H9 (cell line): ENCODE data around the gene L3MBTL4. TPM values are rescaled to one million over a fixed set of nuclear protein-coding genes. Genes with fewer than 3 reads are reported as not detected.

Source experiments
- DNase-seq: peaks from one replicate; pipeline ENCODE4 v3.0.0-alpha.2; 2017
- H2AFZ ChIP-seq: one replicate; pipeline ENCODE4 v1.6.1; 2013; ENCODE audit warnings: mild to moderate bottlenecking, low read length, control low read depth, moderate library complexity
- H2AK5ac ChIP-seq: 2 replicates; pipeline ENCODE4 v1.6.1; 2013; ENCODE audit warnings: low read length, control low read depth, mixed read lengths; ENCODE audit not compliant: insufficient read length
- H2BK120ac ChIP-seq: one replicate; pipeline ENCODE4 v1.6.1; 2013; ENCODE audit warnings: low read depth, mild to moderate bottlenecking, low read length, control low read depth, inconsistent platforms; ENCODE audit not compliant: poor library complexity, severe bottlenecking
- H2BK12ac ChIP-seq: 2 replicates; pipeline ENCODE4 v1.6.1; 2013; ENCODE audit warnings: low read length, control low read depth, mixed read lengths, low read depth; ENCODE audit not compliant: insufficient read length
- H2BK15ac ChIP-seq: 2 replicates; pipeline ENCODE4 v1.6.1; 2013; ENCODE audit warnings: low read depth, low read length, control low read depth
- H2BK20ac ChIP-seq: one replicate; pipeline ENCODE4 v1.6.1; 2013; ENCODE audit warnings: low read depth, mild to moderate bottlenecking, low read length, control low read depth, inconsistent platforms; ENCODE audit not compliant: poor library complexity, severe bottlenecking
- H2BK5ac ChIP-seq: 2 replicates; pipeline ENCODE4 v1.6.1; 2013; ENCODE audit warnings: low read length, control low read depth, mixed read lengths; ENCODE audit not compliant: insufficient read length
- H3K14ac ChIP-seq: 2 replicates; pipeline ENCODE4 v1.6.1; 2013; ENCODE audit warnings: low read length, control low read depth; ENCODE audit not compliant: insufficient read depth
- H3K18ac ChIP-seq: 2 replicates; pipeline ENCODE4 v1.6.1; 2013; ENCODE audit warnings: low read depth, mild to moderate bottlenecking, mixed read lengths, low read length, control low read depth; ENCODE audit not compliant: insufficient read length
- H3K23ac ChIP-seq: 2 replicates; pipeline ENCODE4 v1.6.1; 2013; ENCODE audit warnings: low read length, control low read depth, mixed read lengths, low read depth; ENCODE audit not compliant: insufficient read length
- H3K23me2 ChIP-seq: 2 replicates; pipeline ENCODE4 v1.6.1; 2013; ENCODE audit warnings: low read depth, mild to moderate bottlenecking, mixed read lengths, low read length, control low read depth; ENCODE audit not compliant: insufficient read length, poor library complexity, severe bottlenecking
- H3K27ac ChIP-seq: 2 replicates; pipeline ENCODE4 v1.5.1; 2013; ENCODE audit warnings: low read length, control low read depth, mixed read lengths, low read depth; ENCODE audit not compliant: insufficient read length
- H3K27me3 ChIP-seq: 2 replicates; pipeline ENCODE4 v1.6.1; 2013; ENCODE audit warnings: low read length, control low read depth, inconsistent platforms; ENCODE audit not compliant: insufficient read depth
- H3K4ac ChIP-seq: 2 replicates; pipeline ENCODE4 v1.6.1; 2013; ENCODE audit warnings: low read depth, mild to moderate bottlenecking, control low read depth, inconsistent platforms, low read length, moderate library complexity
- H3K4me1 ChIP-seq: 2 replicates; pipeline ENCODE4 v1.6.1; 2013; ENCODE audit warnings: low read length, control low read depth, inconsistent platforms; ENCODE audit not compliant: insufficient read depth
- H3K4me2 ChIP-seq: 2 replicates; pipeline ENCODE4 v1.6.1; 2013; ENCODE audit warnings: low read length, control low read depth, mixed read lengths; ENCODE audit not compliant: insufficient read length, insufficient read depth
- H3K56ac ChIP-seq: 2 replicates; pipeline ENCODE4 v1.6.1; 2013; ENCODE audit warnings: low read depth, mild to moderate bottlenecking, mixed read lengths, low read length, control low read depth; ENCODE audit not compliant: insufficient read length
- H3K79me1 ChIP-seq: 2 replicates; pipeline ENCODE4 v1.6.1; 2013; ENCODE audit warnings: low read depth, mild to moderate bottlenecking, moderate library complexity, low read length, control low read depth, inconsistent platforms; ENCODE audit not compliant: insufficient read depth, poor library complexity, severe bottlenecking
- H3K79me2 ChIP-seq: 2 replicates; pipeline ENCODE4 v1.6.1; 2013; ENCODE audit warnings: low read length, control low read depth, inconsistent platforms; ENCODE audit not compliant: insufficient read depth
- H3K9ac ChIP-seq: 2 replicates; pipeline ENCODE4 v1.6.1; 2013; ENCODE audit warnings: low read length, control low read depth, mixed read lengths; ENCODE audit not compliant: insufficient read length; ENCODE audit errors: extremely low read depth
- H3K9me3 ChIP-seq: one replicate; pipeline ENCODE4 v1.6.1; 2013; ENCODE audit warnings: low read depth, low read length, inconsistent platforms; ENCODE audit not compliant: control insufficient read depth
- H3T11ph ChIP-seq: one replicate; pipeline ENCODE4 v1.6.1; 2013; ENCODE audit warnings: mild to moderate bottlenecking, low read length, control low read depth, inconsistent platforms
- H4K20me1 ChIP-seq: one replicate; pipeline ENCODE4 v1.6.1; 2013; ENCODE audit not compliant: control insufficient read depth, insufficient read length, insufficient read depth
- H4K5ac ChIP-seq: 2 replicates; pipeline ENCODE4 v1.6.1; 2013; ENCODE audit warnings: low read depth, mild to moderate bottlenecking, mixed read lengths, low read length, control low read depth; ENCODE audit not compliant: insufficient read length
- H4K8ac ChIP-seq: replicated peaks from 2 replicates; pipeline ENCODE4 v1.6.1; 2013; ENCODE audit warnings: low read length, control low read depth, mixed read lengths, low read depth; ENCODE audit not compliant: insufficient read length
- H4K91ac ChIP-seq: 2 replicates; pipeline ENCODE4 v1.6.1; 2013; ENCODE audit warnings: low read depth, mild to moderate bottlenecking, moderate library complexity, mixed read lengths, low read length, control low read depth; ENCODE audit not compliant: insufficient read length
- H3K27ac Mint-ChIP-seq, 3 experiments: 2 replicates in 2 of 3; 3 replicates in 1 of 3; pipeline ENCODE4 v1.8.0; 2020 to 2021; ENCODE audit warnings: mixed read lengths in 3 of 3, mild to moderate bottlenecking in 1 of 3, moderate library complexity in 1 of 3
- H3K27me3 Mint-ChIP-seq: 2 replicates; pipeline ENCODE4 v1.8.0; 2021; ENCODE audit warnings: low read depth, mild to moderate bottlenecking, moderate library complexity, mixed read lengths
- H3K36me3 Mint-ChIP-seq, 3 experiments: 2 replicates in 2 of 3; 3 replicates in 1 of 3; pipeline ENCODE4 v1.8.0; 2020 to 2021; ENCODE audit warnings: low read depth in 3 of 3, mixed read lengths in 3 of 3; ENCODE audit not compliant: insufficient read depth in 1 of 3
- H3K4me1 Mint-ChIP-seq, 2 experiments: 2 replicates each; pipeline ENCODE4 v1.8.0; 2020; ENCODE audit warnings: mixed read lengths in 2 of 2
- H3K4me3 Mint-ChIP-seq, 2 experiments: 2 replicates in 1 of 2; 3 replicates in 1 of 2; pipeline ENCODE4 v1.8.0; 2020 to 2021; ENCODE audit warnings: mild to moderate bottlenecking in 2 of 2, mixed read lengths in 2 of 2, moderate library complexity in 1 of 2
- H3K9me3 Mint-ChIP-seq, 2 experiments: 2 replicates in 1 of 2; 3 replicates in 1 of 2; pipeline ENCODE4 v1.8.0; 2020; ENCODE audit warnings: mild to moderate bottlenecking in 2 of 2, mixed read lengths in 2 of 2, moderate library complexity in 1 of 2
- WGBS: extraction: QIAGEN DNeasy Blood & Tissue Kit; methylation state at CpG from one replicate; pipeline ENCODE4 v1.1.7; 2013; ENCODE audit warnings: missing lambda C conversion rate, low lambda C conversion rate, mixed read lengths; ENCODE audit not compliant: insufficient read length; ENCODE audit errors: extremely low coverage; 5-methylcytosine and 5-hydroxymethylcytosine counted together
- total RNA-seq: library from RNA; stranded (reverse); gene quantifications from 2 replicates; pipeline ENCODE4 v1.2.1, GENCODE V29; 2021
- TF ChIP-seq, protein P1 (sequence below): fragments of 200-600 bp; sonication (generic); conservative IDR thresholded peaks from 3 replicates; pipeline ENCODE4 v1.8.0; 2021; ENCODE audit warnings: antibody characterized with exemption, mild to moderate bottlenecking

L3MBTL4 gene
- total RNA-seq, 1 experiment from 2014 or later = 1.9 TPM

DNA sequence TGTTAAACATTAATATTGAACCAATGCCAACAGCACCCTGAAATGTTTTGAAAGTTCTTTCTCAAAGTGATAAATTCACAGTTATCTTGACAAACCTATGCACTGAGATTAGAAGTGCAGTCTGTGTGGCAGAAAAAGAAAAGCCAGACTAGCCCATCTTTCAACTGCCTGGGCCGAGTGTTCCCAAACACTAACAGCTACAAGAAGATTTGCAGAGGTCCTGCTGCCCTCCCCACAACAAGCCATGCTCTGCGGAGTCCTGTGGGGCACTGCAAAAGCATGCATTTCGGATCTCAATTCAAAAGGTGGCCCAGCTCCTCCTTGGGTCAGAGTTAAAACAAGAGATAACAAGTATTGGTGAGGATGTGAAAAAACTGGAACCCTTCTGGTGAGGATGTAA, 311.0 kb downstream of the L3MBTL4 start:
- H3K79me2 ChIP-seq = no peaks in the 10 kb centered on the region
- no CpG with 5 or more reads among the region's 3 CpGs for WGBS
- no peaks in the 10 kb centered on the region for H3K27me3 Mint-ChIP-seq
- no peak overlapping the region for H3T11ph ChIP-seq
- no peak overlapping the region for H2BK12ac ChIP-seq
- no peak overlapping the region for H4K91ac ChIP-seq
- H3K4me1 Mint-ChIP-seq = peaks cover 0 to 4% of the 10 kb centered on the region in 2 experiments; a peak in 2 of 4 replicates
- TF ChIP-seq, protein P1, sequence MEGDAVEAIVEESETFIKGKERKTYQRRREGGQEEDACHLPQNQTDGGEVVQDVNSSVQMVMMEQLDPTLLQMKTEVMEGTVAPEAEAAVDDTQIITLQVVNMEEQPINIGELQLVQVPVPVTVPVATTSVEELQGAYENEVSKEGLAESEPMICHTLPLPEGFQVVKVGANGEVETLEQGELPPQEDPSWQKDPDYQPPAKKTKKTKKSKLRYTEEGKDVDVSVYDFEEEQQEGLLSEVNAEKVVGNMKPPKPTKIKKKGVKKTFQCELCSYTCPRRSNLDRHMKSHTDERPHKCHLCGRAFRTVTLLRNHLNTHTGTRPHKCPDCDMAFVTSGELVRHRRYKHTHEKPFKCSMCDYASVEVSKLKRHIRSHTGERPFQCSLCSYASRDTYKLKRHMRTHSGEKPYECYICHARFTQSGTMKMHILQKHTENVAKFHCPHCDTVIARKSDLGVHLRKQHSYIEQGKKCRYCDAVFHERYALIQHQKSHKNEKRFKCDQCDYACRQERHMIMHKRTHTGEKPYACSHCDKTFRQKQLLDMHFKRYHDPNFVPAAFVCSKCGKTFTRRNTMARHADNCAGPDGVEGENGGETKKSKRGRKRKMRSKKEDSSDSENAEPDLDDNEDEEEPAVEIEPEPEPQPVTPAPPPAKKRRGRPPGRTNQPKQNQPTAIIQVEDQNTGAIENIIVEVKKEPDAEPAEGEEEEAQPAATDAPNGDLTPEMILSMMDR = no peak
- no peak overlapping the region for H2BK15ac ChIP-seq
- H3K9ac ChIP-seq = no peak overlapping the region
- no peak overlapping the region for H3K27ac ChIP-seq
- H3K36me3 Mint-ChIP-seq = no peaks in the 10 kb centered on the region
- no peak overlapping the region for H2BK120ac ChIP-seq
- H4K20me1 ChIP-seq = no peaks in the 10 kb centered on the region
- no peak overlapping the region for H2AFZ ChIP-seq
- no peak overlapping the region for H3K56ac ChIP-seq
- no peak overlapping the region for H2AK5ac ChIP-seq
- no peak overlapping the region for H2BK5ac ChIP-seq
- H4K8ac ChIP-seq = no peak overlapping the region
- no peak overlapping the region for H4K5ac ChIP-seq
- H3K4ac ChIP-seq = no peak overlapping the region
- no peak overlapping the region for H3K14ac ChIP-seq
- no peaks in the 10 kb centered on the region for H3K23me2 ChIP-seq
- H3K27ac Mint-ChIP-seq = no peak overlapping the region
- H2BK20ac ChIP-seq = no peak overlapping the region
- H3K4me3 Mint-ChIP-seq = no peak overlapping the region
- no peak overlapping the region for H3K18ac ChIP-seq
- H3K4me2 ChIP-seq = no peak overlapping the region
- no peaks in the 10 kb centered on the region for H3K9me3 Mint-ChIP-seq
- no peaks in the 10 kb centered on the region for H3K4me1 ChIP-seq
- no peaks in the 10 kb centered on the region for H3K79me1 ChIP-seq
- no peak overlapping the region for H3K23ac ChIP-seq
- no peaks in the 10 kb centered on the region for H3K9me3 ChIP-seq
- H3K27me3 ChIP-seq = no peaks in the 10 kb centered on the region
- no peak for DNase-seq
